MM.1S (cell line): Measurements from ENCODE around the gene AFP.

Source experiments
- DNase-seq: peaks from one replicate; pipeline ENCODE4 v3.0.0-alpha.2; 2015
- H2AFZ ChIP-seq: fragments of 300-600 bp; sonication (generic); 2 replicates; pipeline ENCODE4 v1.6.0; 2016; ENCODE audit warnings: antibody characterized with exemption, low read length
- H3F3A ChIP-seq: fragments of 300-600 bp; sonication (generic); 2 replicates; pipeline ENCODE4 v1.6.1; 2016; ENCODE audit warnings: mild to moderate bottlenecking, antibody characterized with exemption, low read length, moderate library complexity, mixed read lengths; ENCODE audit not compliant: insufficient read depth
- H3K27ac ChIP-seq: fragments of 300-600 bp; sonication (generic); 2 replicates; pipeline ENCODE4 v1.5.1; 2016; ENCODE audit warnings: mild to moderate bottlenecking, low read length
- H3K27me3 ChIP-seq: fragments of 300-600 bp; sonication (generic); replicated peaks from 2 replicates; pipeline ENCODE4 v1.6.0; 2016; ENCODE audit warnings: low read length; ENCODE audit not compliant: insufficient read depth
- H3K36me3 ChIP-seq: fragments of 300-600 bp; sonication (generic); replicated peaks from 2 replicates; pipeline ENCODE4 v1.6.1; 2016; ENCODE audit warnings: mild to moderate bottlenecking, low read length, mixed read lengths; ENCODE audit not compliant: insufficient read depth
- H3K4me1 ChIP-seq: fragments of 300-600 bp; sonication (generic); 2 replicates; pipeline ENCODE4 v1.6.1; 2016; ENCODE audit warnings: low read length, mixed read lengths
- H3K4me2 ChIP-seq: fragments of 300-600 bp; sonication (generic); 2 replicates; pipeline ENCODE4 v1.6.0; 2016; ENCODE audit warnings: low read depth, low read length
- H3K4me3 ChIP-seq: fragments of 300-600 bp; sonication (generic); 2 replicates; pipeline ENCODE4 v1.5.1; 2016; ENCODE audit warnings: low read length, mixed read lengths
- H3K79me2 ChIP-seq: fragments of 300-600 bp; sonication (generic); 2 replicates; pipeline ENCODE4 v1.6.1; 2016; ENCODE audit warnings: mixed run types, low read length, mixed read lengths
- H3K9ac ChIP-seq: fragments of 300-600 bp; sonication (generic); 2 replicates; pipeline ENCODE4 v1.6.1; 2016; ENCODE audit warnings: low read length, mixed read lengths
- H3K9me2 ChIP-seq: fragments of 300-600 bp; sonication (generic); replicated peaks from 2 replicates; pipeline ENCODE4 v1.6.1; 2016; ENCODE audit warnings: mild to moderate bottlenecking, low read length, mixed read lengths; ENCODE audit not compliant: insufficient read depth
- H3K9me3 ChIP-seq: fragments of 300-600 bp; sonication (generic); replicated peaks from 2 replicates; pipeline ENCODE4 v1.6.1; 2016; ENCODE audit warnings: mild to moderate bottlenecking, low read length, mixed read lengths; ENCODE audit not compliant: insufficient read depth
- H4K20me1 ChIP-seq: fragments of 300-600 bp; sonication (generic); 2 replicates; pipeline ENCODE4 v1.6.1; 2016; ENCODE audit warnings: mild to moderate bottlenecking, low read length, moderate library complexity, mixed read lengths; ENCODE audit not compliant: insufficient read depth
- EZH2 ChIP-seq: fragments of 300-600 bp; sonication (generic); optimal IDR thresholded peaks from 2 replicates; pipeline ENCODE3; 2017; ENCODE audit warnings: low read depth, mild to moderate bottlenecking, antibody characterized with exemption, low read length, mixed read lengths
- EZH2phosphoT487 ChIP-seq: fragments of 300-600 bp; sonication (generic); IDR thresholded peaks from 2 replicates; pipeline ENCODE4 v1.6.1; 2018; ENCODE audit warnings: antibody characterized with exemption, low read length
- TF ChIP-seq, protein P1 (sequence below): fragments of 300-600 bp; sonication (generic); IDR thresholded peaks from 2 replicates; pipeline ENCODE4 v1.5.1; 2016; ENCODE audit warnings: antibody characterized with exemption, low read length, mixed read lengths

Gene AFP

GRCh38 chr4:73477176-73477575 is 41.2 kb downstream of the AFP start:
- H4K20me1 ChIP-seq = no peaks in the 10 kb centered on the region
- no peaks in the 10 kb centered on the region for H3K9me2 ChIP-seq
- TF ChIP-seq, protein P1, sequence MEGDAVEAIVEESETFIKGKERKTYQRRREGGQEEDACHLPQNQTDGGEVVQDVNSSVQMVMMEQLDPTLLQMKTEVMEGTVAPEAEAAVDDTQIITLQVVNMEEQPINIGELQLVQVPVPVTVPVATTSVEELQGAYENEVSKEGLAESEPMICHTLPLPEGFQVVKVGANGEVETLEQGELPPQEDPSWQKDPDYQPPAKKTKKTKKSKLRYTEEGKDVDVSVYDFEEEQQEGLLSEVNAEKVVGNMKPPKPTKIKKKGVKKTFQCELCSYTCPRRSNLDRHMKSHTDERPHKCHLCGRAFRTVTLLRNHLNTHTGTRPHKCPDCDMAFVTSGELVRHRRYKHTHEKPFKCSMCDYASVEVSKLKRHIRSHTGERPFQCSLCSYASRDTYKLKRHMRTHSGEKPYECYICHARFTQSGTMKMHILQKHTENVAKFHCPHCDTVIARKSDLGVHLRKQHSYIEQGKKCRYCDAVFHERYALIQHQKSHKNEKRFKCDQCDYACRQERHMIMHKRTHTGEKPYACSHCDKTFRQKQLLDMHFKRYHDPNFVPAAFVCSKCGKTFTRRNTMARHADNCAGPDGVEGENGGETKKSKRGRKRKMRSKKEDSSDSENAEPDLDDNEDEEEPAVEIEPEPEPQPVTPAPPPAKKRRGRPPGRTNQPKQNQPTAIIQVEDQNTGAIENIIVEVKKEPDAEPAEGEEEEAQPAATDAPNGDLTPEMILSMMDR = no peak
- TF ChIP-seq EZH2 (no peak), EZH2phosphoT487 (no peak)

GRCh38 chr4:73479323-73479722 is 43.3 kb downstream of the AFP start:
- Histone ChIP-seq H3K27me3 (no peaks in the 10 kb centered on the region), H2AFZ (no peak overlapping the region), H4K20me1 (no peaks in the 10 kb centered on the region), H3F3A (no peaks in the 10 kb centered on the region), H3K4me2 (no peak overlapping the region), H3K79me2 (no peaks in the 10 kb centered on the region), H3K27ac (no peak overlapping the region), H3K9me3 (no peaks in the 10 kb centered on the region), H3K36me3 (no peaks in the 10 kb centered on the region), H3K4me1 (no peaks in the 10 kb centered on the region), H3K9ac (no peak overlapping the region), H3K4me3 (no peak overlapping the region), H3K9me2 (no peaks in the 10 kb centered on the region)
- DNase-seq = no peak
- TF ChIP-seq, protein P1 = no peak
- TF ChIP-seq EZH2phosphoT487 (no peak), EZH2 (no peak)

More at GRCh38 chr4:73477176-73477575, 41.2 kb downstream of the AFP start:
- DNase-seq = no peak
- Histone ChIP-seq H3K4me1 (no peaks in the 10 kb centered on the region), H2AFZ (no peak overlapping the region), H3F3A (no peaks in the 10 kb centered on the region), H3K27ac (no peak overlapping the region), H3K4me2 (no peak overlapping the region), H3K4me3 (no peak overlapping the region), H3K36me3 (no peaks in the 10 kb centered on the region), H3K27me3 (no peaks in the 10 kb centered on the region), H3K79me2 (no peaks in the 10 kb centered on the region), H3K9ac (no peak overlapping the region), H3K9me3 (no peaks in the 10 kb centered on the region)

DNA sequence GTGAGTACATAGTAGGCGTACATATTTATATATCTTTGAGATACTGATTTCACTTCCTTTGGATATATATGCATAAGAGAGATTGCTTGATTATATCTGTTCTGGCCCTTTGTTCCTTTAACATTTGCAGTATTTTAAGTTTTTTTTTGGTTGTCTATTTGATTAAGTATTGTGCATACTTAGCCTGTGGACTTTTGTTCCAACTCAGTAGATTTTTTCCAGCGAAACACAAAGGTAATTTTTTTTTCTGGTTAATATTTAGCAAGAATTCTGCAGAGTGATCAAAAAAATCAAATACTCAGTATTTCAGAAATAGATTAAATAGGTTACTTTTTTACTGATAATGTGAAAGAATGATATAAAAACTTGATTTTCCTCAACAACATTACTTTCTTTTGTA is 45.3 kb downstream of the AFP start, which contains the start of gene AFM:
Gene AFM (plus strand): TSS at position 388 of the 400 bp plus-strand sequence. CDS start 31 bp downstream, outside the sequence.
- Histone ChIP-seq H3K4me2 (no peak within 1 kb of the TSS), H3K36me3 (no peaks in the 10 kb centered on the region), H3K4me3 (no peak within 1 kb of the TSS), H3K9me3 (no peaks in the 10 kb centered on the region), H3K4me1 (no peaks in the 10 kb centered on the region), H3K27ac (no peak within 1 kb of the TSS), H3K9ac (no peak within 1 kb of the TSS), H3K9me2 (no peaks in the 10 kb centered on the region), H3K79me2 (no peaks in the 10 kb centered on the region), H3F3A (no peaks in the 10 kb centered on the region), H3K27me3 (no peaks in the 10 kb centered on the region), H4K20me1 (no peaks in the 10 kb centered on the region), H2AFZ (no peak within 1 kb of the TSS)
- TF ChIP-seq EZH2phosphoT487 (no peak), EZH2 (no peak)
- TF ChIP-seq, protein P1 = no peak
- DNase-seq = no peak
